ENCODE results near the gene FARP1.
"Not testable (repeated sequence)": the region's sequence is repeated elsewhere in the genome, so short reads cannot be mapped to it uniquely, and the experiment has no call there.

FARP1 gene

DNA sequence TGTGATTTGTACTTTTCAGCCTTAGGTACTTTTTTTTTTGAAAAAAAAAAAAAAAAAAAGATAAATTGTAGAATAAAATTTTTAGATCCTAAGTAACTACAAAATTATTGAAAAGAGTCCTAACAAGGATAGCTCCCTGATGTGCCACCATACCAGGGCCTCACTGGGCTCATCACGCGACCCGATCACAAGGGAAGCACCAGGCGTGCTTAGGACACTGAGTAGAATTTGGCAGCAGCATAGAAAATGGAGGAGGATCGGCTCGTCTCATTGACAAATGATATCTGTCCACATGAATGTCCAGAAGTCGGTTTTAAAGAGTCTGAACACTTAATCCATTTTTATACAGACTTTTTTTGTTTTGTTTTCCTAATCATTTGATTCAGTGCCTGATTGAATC lies 255.0 kb downstream of the FARP1 start:
- no peak for DNase-seq (ENCODE audit: low read depth in 2 of 2)

DNA sequence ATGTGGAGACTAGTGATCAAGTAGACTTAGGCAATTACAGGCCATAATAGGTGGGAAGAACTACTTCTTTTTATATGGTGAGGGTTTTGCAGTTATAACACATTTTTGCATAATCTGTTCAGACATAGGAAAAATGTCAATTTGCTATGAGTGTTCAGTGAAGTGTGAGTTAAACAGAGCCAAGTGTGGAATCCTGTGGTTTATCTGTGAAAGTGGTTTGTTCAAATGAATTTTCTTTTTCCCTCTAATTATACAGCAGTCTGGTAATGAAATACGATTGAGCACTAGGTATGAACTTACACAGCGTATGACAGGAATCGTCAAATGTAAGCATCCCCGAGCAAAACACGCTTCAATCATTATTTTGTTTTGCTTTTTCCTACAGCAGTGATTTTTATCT lies 255.7 kb downstream of the FARP1 start:
- DNase-seq (ENCODE audit: low read depth in 2 of 2), result no peak

DNA sequence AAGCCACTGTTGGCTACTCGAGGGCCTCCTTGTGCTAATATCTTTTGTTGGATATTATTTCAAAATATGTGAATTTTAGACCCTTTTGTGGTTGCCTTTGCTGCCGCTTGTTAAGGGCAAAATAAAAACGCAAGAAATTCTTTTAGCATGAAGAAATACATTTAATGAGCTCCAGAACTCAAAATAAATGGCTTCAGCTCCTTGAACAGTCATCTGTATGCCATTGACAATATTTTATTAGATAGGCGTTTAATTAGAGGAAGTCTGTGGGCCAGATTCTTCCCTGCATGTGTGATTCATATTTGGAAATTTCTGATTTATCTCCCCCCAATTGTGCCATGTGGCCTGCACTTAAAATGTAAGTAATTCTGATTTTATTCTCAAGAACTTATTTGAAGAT lies 256.9 kb downstream of the FARP1 start:
- DNase-seq (ENCODE audit: low read depth in 2 of 2), result no peak

DNA sequence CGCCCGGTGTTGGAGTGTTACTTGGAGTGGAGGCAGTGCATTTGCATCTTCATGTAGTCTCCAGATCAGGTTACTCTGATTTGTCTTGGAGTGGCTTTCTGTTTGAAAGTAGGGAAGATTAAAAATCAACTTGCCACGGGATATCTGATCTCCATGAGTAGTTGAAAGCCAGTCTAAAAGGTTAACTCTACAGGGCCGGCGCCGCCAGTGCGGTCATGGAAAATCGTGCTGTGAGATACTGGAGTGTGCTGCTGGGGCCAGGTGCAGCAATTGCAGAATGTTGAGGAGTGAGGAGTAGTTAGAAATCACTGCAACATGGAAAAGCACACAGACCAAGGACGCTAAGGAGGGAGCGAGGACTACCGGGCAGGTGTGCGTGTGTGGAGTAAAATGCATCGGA lies 259.0 kb downstream of the FARP1 start:
- DNase-seq (ENCODE audit: low read depth in 2 of 2), result no peak

- no peak for DNase-seq (ENCODE audit: low read depth in 2 of 2)
Measured at GRCh38 chr13:98403076-98403475, 260.2 kb downstream of the FARP1 start.

GRCh38 chr13:98405107-98405571 lies 262.2 kb downstream of the FARP1 start:
- DNase-seq (ENCODE audit: low read depth in 2 of 2), result no peak

DNA sequence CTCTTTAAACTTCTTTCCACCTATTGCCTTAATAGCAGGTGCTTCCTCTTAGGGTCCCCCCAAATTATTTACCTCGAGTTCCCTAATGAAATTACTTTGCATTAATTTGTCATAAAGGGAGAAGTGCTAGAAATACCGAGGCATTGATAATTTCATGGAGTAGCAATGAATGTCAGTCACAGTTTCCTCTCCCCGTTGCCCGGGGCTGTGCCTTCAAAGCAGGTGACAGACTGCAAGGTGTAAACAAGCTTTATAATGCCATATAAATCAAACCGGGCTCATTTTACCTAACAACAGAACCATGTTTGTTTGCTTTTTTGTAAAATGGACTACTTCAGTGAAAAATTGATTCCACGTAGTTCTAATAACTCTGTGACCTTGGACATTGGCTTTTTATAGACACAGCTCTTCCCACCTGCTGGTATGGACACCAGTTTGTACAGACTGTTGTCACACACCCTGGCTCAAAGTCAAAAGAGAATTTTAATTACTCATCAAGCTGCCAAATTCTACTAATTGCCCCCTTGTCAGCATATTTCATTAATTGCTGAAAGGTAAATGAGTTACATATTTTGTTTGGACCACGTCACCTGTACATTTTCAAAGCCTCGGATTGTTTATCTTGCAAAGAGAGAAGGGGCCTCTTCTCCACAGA lies 262.9 kb downstream of the FARP1 start:
- DNase-seq (ENCODE audit: low read depth in 2 of 2), result no peak

DNA sequence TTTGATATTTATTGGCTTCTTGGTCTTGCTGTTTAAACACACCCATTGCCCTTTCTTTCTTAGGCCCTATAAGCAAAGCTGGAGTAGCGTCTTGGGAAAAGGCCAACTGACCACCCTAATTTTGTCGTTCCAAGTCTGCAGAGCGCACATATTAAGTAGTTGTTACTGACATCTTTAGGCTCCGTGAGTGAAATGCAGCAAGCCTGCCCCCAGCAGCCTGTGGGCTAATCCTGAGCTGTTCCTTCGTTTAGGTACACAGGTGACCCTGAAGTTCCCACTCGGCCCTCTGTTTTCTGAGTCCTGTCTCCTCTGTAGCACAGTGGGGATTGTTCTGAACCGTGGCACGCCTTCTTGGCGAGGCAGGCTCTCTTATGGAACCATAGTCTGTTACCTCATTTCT lies 263.5 kb downstream of the FARP1 start:
- DNase-seq (ENCODE audit: low read depth in 2 of 2), result no peak

DNA sequence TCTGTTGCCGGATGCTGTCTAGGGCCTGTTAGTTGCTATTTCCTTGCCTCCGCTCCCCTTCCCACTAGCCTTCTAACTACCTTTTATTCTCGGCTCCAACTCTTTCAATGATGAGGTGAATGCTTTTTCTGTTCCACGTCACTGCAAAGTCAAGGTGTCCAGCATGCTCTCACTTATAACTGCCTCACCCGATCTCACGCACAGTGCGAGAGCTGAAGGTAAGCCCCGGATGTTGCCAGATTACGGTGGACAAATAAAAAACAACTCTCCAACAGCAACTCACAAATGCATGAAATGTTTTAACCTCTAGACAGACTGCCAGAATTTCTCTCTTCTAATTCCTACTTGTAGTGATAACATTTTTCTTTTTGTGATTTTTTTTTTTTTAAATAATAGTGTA lies 264.1 kb downstream of the FARP1 start:
- DNase-seq (ENCODE audit: low read depth in 2 of 2), result no peak

- no peak for DNase-seq (ENCODE audit: low read depth in 2 of 2)
Measured at GRCh38 chr13:98407575-98407974, 264.7 kb downstream of the FARP1 start.

DNA sequence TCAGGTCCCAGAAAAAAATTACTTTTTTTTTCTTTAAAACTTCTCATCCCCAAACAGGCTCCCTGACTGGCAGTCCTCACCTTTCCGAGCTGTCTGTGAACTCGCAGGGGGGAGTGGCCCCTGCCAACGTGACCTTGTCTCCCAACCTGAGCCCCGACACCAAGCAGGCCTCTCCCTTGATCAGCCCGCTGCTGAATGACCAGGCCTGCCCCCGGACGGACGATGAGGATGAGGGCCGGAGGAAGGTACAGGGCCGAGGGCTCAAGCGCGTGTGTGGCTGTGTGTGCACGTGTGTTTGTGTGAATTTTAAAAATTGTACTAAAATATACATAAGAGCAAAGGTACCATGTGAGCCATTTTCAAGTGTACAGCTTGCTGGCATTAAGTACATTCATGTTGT lies 266.4 kb downstream of the FARP1 start:
- DNase-seq (ENCODE audit: low read depth in 2 of 2), result no peak

DNA sequence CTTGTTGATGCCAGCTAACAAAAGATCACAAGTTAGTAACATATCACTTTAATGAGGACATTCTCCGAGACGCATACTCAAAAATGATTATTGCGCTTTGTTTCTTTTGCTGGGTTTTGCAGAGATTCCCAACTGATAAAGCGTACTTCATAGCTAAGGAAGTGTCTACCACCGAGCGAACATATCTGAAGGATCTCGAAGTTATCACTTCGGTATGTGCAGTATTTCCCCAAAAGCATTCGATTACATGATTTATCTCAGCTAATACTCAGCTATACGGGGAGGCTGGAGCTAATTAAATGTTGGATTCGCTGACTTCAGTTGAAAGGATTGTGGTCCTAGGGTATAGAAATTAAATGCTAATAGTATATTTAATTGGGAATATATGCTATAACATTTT lies 267.7 kb downstream of the FARP1 start:
- DNase-seq (ENCODE audit: low read depth in 2 of 2), result no peak

DNA sequence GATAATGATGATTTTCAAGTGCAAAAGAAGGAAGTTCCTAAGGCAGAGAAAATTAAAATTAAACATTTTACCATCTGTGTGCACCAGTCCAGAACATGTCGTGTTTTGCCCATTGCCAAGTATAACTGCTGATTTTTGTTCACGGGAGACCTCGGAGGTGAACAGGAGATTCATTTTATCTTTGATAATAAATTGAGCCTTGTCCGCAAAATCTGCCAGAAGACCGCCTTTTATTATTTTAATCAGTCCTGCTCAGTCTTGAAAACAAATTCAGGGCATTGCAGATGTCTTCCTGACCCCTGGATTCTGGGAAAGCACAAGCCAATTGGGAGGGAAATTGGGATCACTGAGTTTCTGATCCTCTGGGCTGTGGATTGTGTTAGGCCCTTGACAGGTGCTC lies 268.1 kb downstream of the FARP1 start:
- DNase-seq (ENCODE audit: low read depth in 2 of 2), result no peak

DNA sequence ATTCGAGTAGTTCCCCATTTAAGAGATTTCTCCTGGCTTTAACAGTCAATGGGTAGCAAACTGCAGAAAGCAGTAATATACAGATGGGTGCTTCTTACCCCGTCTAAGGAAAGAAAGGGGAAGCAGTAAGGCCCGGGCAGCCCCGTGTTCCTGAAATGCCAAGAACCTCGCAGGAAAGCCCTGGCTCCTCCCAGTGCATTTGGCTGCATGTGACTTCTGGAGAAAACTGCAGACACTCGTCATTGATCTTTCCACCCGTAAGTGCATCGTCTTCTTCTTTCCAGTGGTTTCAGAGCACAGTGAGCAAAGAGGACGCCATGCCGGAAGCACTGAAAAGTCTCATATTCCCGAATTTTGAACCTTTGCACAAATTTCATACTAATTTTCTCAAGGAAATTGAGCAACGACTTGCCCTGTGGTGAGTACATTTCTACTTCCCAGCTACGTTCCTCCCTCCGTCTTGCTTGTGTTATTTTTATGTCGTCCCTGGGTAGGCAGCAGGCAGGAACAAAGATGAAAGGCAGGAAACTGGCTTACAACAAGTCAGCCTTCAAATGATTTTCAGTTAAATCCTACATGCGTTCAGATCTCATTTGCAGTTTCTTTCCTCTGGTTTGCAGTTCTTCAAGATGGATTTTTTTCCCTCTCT lies 268.8 kb downstream of the FARP1 start:
- DNase-seq (ENCODE audit: low read depth in 2 of 2), result no peak

- DNase-seq (ENCODE audit: low read depth in 2 of 2), result not testable (repeated sequence)
Measured at GRCh38 chr13:98413278-98413677, 270.4 kb downstream of the FARP1 start.

DNA sequence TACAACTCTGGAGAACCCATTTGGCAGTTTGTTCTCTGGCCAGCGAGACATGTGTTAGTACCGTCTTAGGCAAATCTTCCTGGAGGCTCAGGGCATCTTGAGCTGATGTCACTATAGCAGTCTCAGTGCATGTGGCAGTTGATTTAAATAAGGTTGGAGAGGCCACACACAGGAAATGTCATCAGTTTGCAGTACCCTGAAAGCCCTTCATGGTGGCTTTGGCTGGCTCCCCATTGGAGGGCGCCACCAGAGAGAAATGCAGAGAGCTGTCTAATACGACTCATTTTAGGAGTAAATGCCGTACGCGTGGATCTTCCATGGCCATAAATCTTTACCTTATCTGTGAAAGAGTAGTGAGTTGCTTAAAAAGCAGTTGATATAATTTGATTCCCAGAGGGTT lies 270.9 kb downstream of the FARP1 start:
- no peak for DNase-seq (ENCODE audit: low read depth in 2 of 2)

GRCh38 chr13:98415326-98416070 lies 272.6 kb downstream of the FARP1 start:
- no peak for DNase-seq (ENCODE audit: low read depth in 2 of 2)

GRCh38 chr13:98416408-98416807 lies 273.5 kb downstream of the FARP1 start:
- no peak for DNase-seq (ENCODE audit: low read depth in 2 of 2)

DNA sequence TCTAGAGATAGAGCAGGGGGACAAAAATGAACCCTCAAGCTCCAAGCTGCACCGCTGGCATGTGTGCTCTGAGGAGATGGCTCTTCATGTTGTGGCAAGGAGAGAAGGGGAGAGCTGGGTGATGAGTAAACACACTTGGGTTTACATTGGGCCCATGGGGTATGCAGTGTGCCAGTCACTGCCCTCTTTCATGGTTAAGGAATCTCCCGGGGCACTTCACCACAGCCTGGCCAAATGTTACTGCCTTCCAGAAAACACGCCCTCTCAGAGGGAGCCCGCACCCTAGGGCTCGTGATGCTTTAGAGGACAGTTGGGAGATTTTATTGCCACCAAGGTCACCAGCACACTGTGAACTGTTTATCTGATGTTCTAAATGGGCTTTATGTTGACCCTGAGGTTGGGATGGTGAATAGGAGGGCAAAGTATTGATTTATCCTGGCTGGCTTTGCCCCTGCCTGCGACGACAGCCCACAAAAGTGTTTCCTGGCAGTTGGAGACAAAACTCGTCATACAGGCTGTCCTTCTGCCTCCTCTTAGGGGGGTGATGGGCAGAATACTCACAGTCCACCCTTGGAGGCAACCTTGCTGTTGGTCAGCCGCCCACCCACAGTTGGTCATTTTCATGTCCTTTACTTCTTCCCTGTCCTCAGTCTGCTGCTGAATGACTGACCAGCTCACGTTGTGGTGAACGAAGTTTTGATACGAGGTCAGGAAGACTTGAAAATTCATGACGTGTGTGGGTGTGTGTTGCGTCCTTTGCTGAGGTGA lies 277.1 kb downstream of the FARP1 start:
- no peak for DNase-seq (ENCODE audit: low read depth in 2 of 2)

DNA sequence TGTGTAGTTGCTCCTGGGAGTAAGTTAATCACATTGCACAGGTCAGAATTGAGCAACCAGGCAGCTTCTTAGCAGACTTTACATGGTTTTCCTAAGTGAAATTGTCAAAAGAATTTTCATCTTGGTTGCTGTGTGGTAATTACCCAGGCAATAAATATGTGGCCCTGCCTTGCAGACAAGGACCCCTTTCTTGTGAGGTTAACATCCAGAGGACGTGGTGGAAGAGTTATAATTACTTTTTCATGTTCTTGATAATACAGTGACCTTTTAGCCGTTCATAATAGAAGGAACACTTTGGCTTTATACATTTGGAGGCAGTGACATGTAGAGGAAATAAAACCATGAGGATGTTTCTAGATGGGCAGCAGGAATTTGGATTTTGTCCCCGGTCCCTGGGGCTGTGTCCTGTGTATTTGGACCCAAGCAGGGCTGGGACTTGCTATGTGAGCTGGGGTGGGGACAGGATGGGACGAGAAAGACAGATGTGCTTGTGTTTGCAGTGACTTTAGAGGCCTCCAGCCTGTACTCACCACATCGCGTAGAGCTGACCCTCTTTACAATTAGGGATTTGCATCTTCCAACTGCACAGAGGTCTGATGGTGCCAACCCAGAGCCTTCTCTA lies 277.8 kb downstream of the FARP1 start:
- DNase-seq (ENCODE audit: low read depth in 2 of 2), result no peak

DNA sequence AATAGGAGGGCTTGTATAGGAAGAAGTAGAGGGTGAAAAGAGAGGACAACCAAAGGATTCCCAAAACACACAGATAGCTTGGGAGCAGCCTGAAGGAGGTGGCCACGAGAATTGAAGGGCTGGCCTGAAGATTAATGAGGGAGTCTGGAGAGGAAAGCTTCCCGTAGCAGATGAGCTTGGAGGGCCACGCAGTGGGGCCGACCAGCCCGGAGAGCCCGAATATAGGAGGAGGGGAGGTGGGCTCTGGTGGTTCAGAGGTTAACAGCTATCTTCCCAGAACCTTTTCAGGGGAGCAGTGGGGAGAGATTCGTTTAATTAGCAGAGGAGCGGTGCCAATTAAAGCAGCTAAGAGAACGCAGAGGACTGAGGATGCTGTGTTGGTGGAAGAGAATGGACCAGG lies 279.2 kb downstream of the FARP1 start:
- no peak for DNase-seq (ENCODE audit: low read depth in 2 of 2)

GRCh38 chr13:98423417-98423816 lies 280.5 kb downstream of the FARP1 start:
- DNase-seq (ENCODE audit: low read depth in 2 of 2), result no peak
